Measurements from ENCODE around the gene EMSY. TPM values are rescaled to one million over a fixed set of nuclear protein-coding genes. Genes with fewer than 3 reads are reported as not detected.

The EMSY gene
- total and polyA plus RNA-seq, 9 of the 15 experiments (the other 6 are each of a cell fraction or from before 2014, with no cell fraction given), result 12.7 to 25.4 (median 17.9) TPM

- H3K36me3 ChIP-seq (ENCODE audit: control insufficient read depth, insufficient read depth, low read length), result peaks cover 12% of the 10 kb centered on the region
- H3K4me2 ChIP-seq (ENCODE audit: insufficient read depth, low read length), result no peak overlapping the region
- H3K9me1 ChIP-seq (ENCODE audit: control insufficient read depth, insufficient read depth, low read length), result no peaks in the 10 kb centered on the region
- 73% methylated on average over 5 of the region's 5 CpGs for WGBS (ENCODE audit: insufficient coverage, low coverage, missing lambda C conversion rate)
- ATAC-seq, result no peak; the same call in 2 of the 3 replicates
- no peak for TF ChIP-seq SETDB1 (IDR thresholded peaks at IDR 0.05; ENCODE audit: low read length)
- TF ChIP-seq REST (IDR thresholded peaks at IDR 0.05; ENCODE audit: borderline replicate concordance), result no peak
- no peak for TF ChIP-seq REST (CRISPR knock-in tag; IDR thresholded peaks at IDR 0.05; ENCODE audit: low read depth)
- TF ChIP-seq KDM5B (IDR thresholded peaks at IDR 0.05; ENCODE audit: insufficient replicate concordance, low read depth, low read length), result no peak
- no peak for TF ChIP-seq TBL1XR1 (IDR thresholded peaks at IDR 0.05; ENCODE audit: low read length in 2 of 2)
- TF ChIP-seq PRPF4 (IDR thresholded peaks at IDR 0.05; ENCODE audit: insufficient read depth, low read depth, low read length, poor library complexity, severe bottlenecking), result no peak
- TF ChIP-seq PHF20 (IDR thresholded peaks at IDR 0.05; ENCODE audit: partially characterized antibody), result no peak
- TF ChIP-seq ZNF197 (CRISPR knock-in tag; IDR thresholded peaks at IDR 0.05; ENCODE audit: low read depth), result no peak
- no peak for TF ChIP-seq ZNF77 (CRISPR knock-in tag; IDR thresholded peaks at IDR 0.05)
- H4K20me1 ChIP-seq (replicated peaks; ENCODE audit: control insufficient read depth, insufficient read depth, low read length), result no peaks in the 10 kb centered on the region
- no peak overlapping the region for H3K4me3 ChIP-seq
- no peak overlapping the region for H3K9ac ChIP-seq (ENCODE audit: insufficient read depth in 1 of 2, low read depth in 2 of 2, low read length in 2 of 2)
- BruUV-seq (replicated peaks), result no TSS peak
- H2AFZ ChIP-seq (ENCODE audit: low read depth, low read length), result no peak overlapping the region
- H3K27ac ChIP-seq (ENCODE audit: extremely low read depth, low read depth, low read length), result no peak overlapping the region
- no peak for FAIRE-seq
- in situ Hi-C loops (cut with MboI), result no loop called here
- ChIA-PET CTCF (ENCODE audit: low intra/inter-chr PET ratio) (no interaction called here), POLR2A (interaction anchor here (1.1 kb wide), 1 partner anchor 15 kb away, joined by 4 read pairs; no protein-coding TSS in a partner anchor)
- H3K27me3 ChIP-seq (ENCODE audit: control insufficient read depth in 2 of 2, insufficient read depth in 2 of 2, low read length in 2 of 2), result no peaks in the 10 kb centered on the region
- no peak for DNase-seq (ENCODE audit: extremely low read depth in 1 of 4, low spot score in 3 of 4)
- H3K9me3 ChIP-seq (replicated peaks; ENCODE audit: control insufficient read depth, insufficient read depth, low read depth, low read length), result no peaks in the 10 kb centered on the region
- no peaks in the 10 kb centered on the region for H3K79me2 ChIP-seq (ENCODE audit: control insufficient read depth, insufficient read depth, low read length)
- intact Hi-C loops (cut with micrococcal nuclease), result no loop called here
- H3K4me1 ChIP-seq (replicated peaks in 1 of 2; ENCODE audit: control insufficient read depth in 2 of 2, insufficient read depth in 2 of 2, low read length in 2 of 2), result no peaks in the 10 kb centered on the region
Observed at GRCh38 chr11:76510060-76511047, 65.5 kb downstream of the EMSY start.

Measured in K562 (cell line).